ENCODE measurements around the gene GPR156. TPM values are rescaled to one million over a fixed set of nuclear protein-coding genes. Genes with fewer than 3 reads are reported as not detected.

Gene GPR156
- total RNA-seq, 1 experiment from 2014 or later = 0.15 TPM

- Histone ChIP-seq H3K36me3 (ENCODE audit: control insufficient read depth in 1 of 2, insufficient read depth in 2 of 2, low read length in 2 of 2) (no peaks in the 10 kb centered on the region), H3K9me2 (ENCODE audit: insufficient read depth) (no peaks in the 10 kb centered on the region), H3K27me3 (ENCODE audit: insufficient read depth, low read length) (no peaks in the 10 kb centered on the region), H3K4me1 (ENCODE audit: control insufficient read depth in 1 of 2, insufficient read depth in 2 of 2, low read length in 2 of 2) (no peaks in the 10 kb centered on the region), H2AFZ (ENCODE audit: low read depth, low read length, poor library complexity, severe bottlenecking) (no peak overlapping the region), H3K27ac (ENCODE audit: low read depth, low read length) (no peak overlapping the region), H3K4me2 (ENCODE audit: low read length) (no peak overlapping the region), H3K4me3 (replicated peaks in 1 of 2; ENCODE audit: low read depth in 1 of 2, low read length in 2 of 2) (no peak overlapping the region), H4K20me1 (ENCODE audit: insufficient read depth) (no peaks in the 10 kb centered on the region), H3K79me2 (ENCODE audit: insufficient read depth, low read length) (no peaks in the 10 kb centered on the region), H3K9ac (ENCODE audit: low read length) (no peak overlapping the region), H3K9me3 (ENCODE audit: control insufficient read depth in 1 of 2, insufficient read depth in 1 of 2, low read depth in 1 of 2, low read length in 2 of 2) (no peaks in the 10 kb centered on the region)
- CTCF ChIA-PET = interaction anchor here (0.9 kb wide), 1 partner anchor 305 kb away, joined by 5 read pairs; no protein-coding TSS in a partner anchor
- ATAC-seq (no peak), DNase-seq (ENCODE audit: low read depth, low spot score) (no peak)
- no peak for TF ChIP-seq ZBTB33 (IDR thresholded peaks at IDR 0.05; ENCODE audit: extremely low read depth, insufficient replicate concordance, low read length)
- no peak for TF ChIP-seq CEBPB (IDR thresholded peaks at IDR 0.05; ENCODE audit: low read depth)
- TF ChIP-seq SRF (IDR thresholded peaks at IDR 0.05; ENCODE audit: low read depth) = no peak
- TF ChIP-seq REST (IDR thresholded peaks at IDR 0.05; ENCODE audit: low read depth) = no peak
- TF ChIP-seq ZFX (IDR thresholded peaks at IDR 0.05) = no peak
- TF ChIP-seq MAX (IDR thresholded peaks at IDR 0.05) = no peak
- no peak for TF ChIP-seq JUND (IDR thresholded peaks at IDR 0.05)
- intact Hi-C loops (cut with micrococcal nuclease) = loop anchor here (5.0 kb wide), 1 partner anchor 375 kb away; no protein-coding TSS in a partner anchor
- RAD21 ChIA-PET (ENCODE audit: low non-redundant PET in 1 of 2, low total read pairs in 2 of 2, uncharacterized antibody in 2 of 2, unreplicated experiment in 2 of 2) = no interaction called here
- no TSS peak for BruUV-seq (replicated peaks)
- POLR2A ChIA-PET = no interaction called here
These were observed 88.2 kb downstream of the GPR156 start for GRCh38 chr3:120196812-120197211.
